A549 (cell line): Measurements from ENCODE around the gene POLR2L.

Experiments
- POLR2A ChIP-seq: IDR thresholded peaks from 2 replicates; pipeline ENCODE4 v1.6.1; 2012; ENCODE audit warnings: mild to moderate bottlenecking, low read length
- ZFP36 ChIP-seq: fragments of 450-650 bp; IDR thresholded peaks from 2 replicates; pipeline ENCODE4 v1.6.1; 2014; ENCODE audit warnings: borderline replicate concordance; ENCODE audit not compliant: partially characterized antibody

GRCh38 chr11:887589-887988 lies 45.3 kb upstream of the POLR2L start:
- TF ChIP-seq ZFP36 (no peak), POLR2A (no peak)
